Measurements from ENCODE around the gene SIGLEC14.

GRCh38 chr19:51610576-51610975, 36.0 kb downstream of the SIGLEC14 start:
- TF ChIP-seq, protein P1, sequence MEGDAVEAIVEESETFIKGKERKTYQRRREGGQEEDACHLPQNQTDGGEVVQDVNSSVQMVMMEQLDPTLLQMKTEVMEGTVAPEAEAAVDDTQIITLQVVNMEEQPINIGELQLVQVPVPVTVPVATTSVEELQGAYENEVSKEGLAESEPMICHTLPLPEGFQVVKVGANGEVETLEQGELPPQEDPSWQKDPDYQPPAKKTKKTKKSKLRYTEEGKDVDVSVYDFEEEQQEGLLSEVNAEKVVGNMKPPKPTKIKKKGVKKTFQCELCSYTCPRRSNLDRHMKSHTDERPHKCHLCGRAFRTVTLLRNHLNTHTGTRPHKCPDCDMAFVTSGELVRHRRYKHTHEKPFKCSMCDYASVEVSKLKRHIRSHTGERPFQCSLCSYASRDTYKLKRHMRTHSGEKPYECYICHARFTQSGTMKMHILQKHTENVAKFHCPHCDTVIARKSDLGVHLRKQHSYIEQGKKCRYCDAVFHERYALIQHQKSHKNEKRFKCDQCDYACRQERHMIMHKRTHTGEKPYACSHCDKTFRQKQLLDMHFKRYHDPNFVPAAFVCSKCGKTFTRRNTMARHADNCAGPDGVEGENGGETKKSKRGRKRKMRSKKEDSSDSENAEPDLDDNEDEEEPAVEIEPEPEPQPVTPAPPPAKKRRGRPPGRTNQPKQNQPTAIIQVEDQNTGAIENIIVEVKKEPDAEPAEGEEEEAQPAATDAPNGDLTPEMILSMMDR (conservative IDR thresholded peaks at IDR 0.05; ENCODE audit: low read length), result no peak
- TF ChIP-seq EZH2phosphoT487 (IDR thresholded peaks at IDR 0.05; ENCODE audit: borderline replicate concordance, low read depth, low read length), result no peak

Measured in OCI-LY7 (cell line).